ENCODE measurements around the gene MROH8. TPM values are rescaled to one million over a fixed set of nuclear protein-coding genes. Genes with fewer than 3 reads are reported as not detected.

Gene MROH8
- total and polyA plus RNA-seq, 2 experiments from 2014 or later: 0.63 to 0.68 TPM

DNA sequence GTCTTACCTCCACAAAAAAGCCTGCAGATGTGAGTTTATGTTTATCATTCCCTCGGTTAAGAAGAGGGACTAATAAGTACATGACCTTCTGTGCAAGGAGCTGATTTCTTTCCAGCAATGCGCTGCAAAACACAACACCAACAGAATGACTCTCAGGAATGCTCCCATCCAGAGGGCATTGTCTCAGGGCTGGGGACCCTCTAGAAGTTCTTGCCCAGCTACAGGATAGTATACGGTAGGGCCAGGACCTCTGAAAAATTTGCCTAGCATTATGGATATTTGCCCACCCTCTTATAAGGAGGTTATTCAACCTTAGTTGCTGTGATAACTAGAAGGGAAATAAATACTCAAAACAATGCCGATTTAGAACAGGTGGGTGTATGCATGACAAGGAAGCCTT is 58.9 kb downstream of the MROH8 start (continued):
- TF ChIP-seq, protein P1, sequence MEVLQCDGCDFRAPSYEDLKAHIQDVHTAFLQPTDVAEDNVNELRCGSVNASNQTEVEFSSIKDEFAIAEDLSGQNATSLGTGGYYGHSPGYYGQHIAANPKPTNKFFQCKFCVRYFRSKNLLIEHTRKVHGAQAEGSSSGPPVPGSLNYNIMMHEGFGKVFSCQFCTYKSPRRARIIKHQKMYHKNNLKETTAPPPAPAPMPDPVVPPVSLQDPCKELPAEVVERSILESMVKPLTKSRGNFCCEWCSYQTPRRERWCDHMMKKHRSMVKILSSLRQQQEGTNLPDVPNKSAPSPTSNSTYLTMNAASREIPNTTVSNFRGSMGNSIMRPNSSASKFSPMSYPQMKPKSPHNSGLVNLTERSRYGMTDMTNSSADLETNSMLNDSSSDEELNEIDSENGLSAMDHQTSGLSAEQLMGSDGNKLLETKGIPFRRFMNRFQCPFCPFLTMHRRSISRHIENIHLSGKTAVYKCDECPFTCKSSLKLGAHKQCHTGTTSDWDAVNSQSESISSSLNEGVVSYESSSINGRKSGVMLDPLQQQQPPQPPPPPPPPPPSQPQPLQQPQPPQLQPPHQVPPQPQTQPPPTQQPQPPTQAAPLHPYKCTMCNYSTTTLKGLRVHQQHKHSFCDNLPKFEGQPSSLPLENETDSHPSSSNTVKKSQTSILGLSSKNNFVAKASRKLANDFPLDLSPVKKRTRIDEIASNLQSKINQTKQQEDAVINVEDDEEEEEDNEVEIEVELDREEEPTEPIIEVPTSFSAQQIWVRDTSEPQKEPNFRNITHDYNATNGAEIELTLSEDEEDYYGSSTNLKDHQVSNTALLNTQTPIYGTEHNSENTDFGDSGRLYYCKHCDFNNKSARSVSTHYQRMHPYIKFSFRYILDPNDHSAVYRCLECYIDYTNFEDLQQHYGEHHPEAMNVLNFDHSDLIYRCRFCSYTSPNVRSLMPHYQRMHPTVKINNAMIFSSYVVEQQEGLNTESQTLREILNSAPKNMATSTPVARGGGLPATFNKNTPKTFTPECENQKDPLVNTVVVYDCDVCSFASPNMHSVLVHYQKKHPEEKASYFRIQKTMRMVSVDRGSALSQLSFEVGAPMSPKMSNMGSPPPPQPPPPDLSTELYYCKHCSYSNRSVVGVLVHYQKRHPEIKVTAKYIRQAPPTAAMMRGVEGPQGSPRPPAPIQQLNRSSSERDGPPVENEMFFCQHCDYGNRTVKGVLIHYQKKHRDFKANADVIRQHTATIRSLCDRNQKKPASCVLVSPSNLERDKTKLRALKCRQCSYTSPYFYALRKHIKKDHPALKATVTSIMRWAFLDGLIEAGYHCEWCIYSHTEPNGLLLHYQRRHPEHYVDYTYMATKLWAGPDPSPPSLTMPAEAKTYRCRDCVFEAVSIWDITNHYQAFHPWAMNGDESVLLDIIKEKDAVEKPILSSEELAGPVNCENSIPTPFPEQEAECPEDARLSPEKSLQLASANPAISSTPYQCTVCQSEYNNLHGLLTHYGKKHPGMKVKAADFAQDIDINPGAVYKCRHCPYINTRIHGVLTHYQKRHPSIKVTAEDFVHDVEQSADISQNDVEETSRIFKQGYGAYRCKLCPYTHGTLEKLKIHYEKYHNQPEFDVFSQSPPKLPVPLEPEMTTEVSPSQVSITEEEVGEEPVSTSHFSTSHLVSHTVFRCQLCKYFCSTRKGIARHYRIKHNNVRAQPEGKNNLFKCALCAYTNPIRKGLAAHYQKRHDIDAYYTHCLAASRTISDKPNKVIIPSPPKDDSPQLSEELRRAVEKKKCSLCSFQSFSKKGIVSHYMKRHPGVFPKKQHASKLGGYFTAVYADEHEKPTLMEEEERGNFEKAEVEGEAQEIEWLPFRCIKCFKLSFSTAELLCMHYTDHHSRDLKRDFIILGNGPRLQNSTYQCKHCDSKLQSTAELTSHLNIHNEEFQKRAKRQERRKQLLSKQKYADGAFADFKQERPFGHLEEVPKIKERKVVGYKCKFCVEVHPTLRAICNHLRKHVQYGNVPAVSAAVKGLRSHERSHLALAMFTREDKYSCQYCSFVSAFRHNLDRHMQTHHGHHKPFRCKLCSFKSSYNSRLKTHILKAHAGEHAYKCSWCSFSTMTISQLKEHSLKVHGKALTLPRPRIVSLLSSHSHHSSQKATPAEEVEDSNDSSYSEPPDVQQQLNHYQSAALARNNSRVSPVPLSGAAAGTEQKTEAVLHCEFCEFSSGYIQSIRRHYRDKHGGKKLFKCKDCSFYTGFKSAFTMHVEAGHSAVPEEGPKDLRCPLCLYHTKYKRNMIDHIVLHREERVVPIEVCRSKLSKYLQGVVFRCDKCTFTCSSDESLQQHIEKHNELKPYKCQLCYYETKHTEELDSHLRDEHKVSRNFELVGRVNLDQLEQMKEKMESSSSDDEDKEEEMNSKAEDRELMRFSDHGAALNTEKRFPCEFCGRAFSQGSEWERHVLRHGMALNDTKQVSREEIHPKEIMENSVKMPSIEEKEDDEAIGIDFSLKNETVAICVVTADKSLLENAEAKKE (CRISPR knock-in tag; IDR thresholded peaks at IDR 0.05): no peak
- TF ChIP-seq NANOG (IDR thresholded peaks at IDR 0.05; ENCODE audit: borderline replicate concordance) (no peak), ZNF331 (CRISPR knock-in tag; IDR thresholded peaks at IDR 0.05; ENCODE audit: low read depth) (no peak), POLR2AphosphoS5 (IDR thresholded peaks at IDR 0.05; ENCODE audit: low read depth) (no peak), EZH2 (IDR thresholded peaks at IDR 0.05; ENCODE audit: low read depth, unreplicated experiment) (no peak)
- TF ChIP-seq, protein P2, sequence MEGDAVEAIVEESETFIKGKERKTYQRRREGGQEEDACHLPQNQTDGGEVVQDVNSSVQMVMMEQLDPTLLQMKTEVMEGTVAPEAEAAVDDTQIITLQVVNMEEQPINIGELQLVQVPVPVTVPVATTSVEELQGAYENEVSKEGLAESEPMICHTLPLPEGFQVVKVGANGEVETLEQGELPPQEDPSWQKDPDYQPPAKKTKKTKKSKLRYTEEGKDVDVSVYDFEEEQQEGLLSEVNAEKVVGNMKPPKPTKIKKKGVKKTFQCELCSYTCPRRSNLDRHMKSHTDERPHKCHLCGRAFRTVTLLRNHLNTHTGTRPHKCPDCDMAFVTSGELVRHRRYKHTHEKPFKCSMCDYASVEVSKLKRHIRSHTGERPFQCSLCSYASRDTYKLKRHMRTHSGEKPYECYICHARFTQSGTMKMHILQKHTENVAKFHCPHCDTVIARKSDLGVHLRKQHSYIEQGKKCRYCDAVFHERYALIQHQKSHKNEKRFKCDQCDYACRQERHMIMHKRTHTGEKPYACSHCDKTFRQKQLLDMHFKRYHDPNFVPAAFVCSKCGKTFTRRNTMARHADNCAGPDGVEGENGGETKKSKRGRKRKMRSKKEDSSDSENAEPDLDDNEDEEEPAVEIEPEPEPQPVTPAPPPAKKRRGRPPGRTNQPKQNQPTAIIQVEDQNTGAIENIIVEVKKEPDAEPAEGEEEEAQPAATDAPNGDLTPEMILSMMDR (conservative IDR thresholded peaks at IDR 0.05; ENCODE audit: low read depth in 2 of 2): no peak
- TF ChIP-seq, protein P3, sequence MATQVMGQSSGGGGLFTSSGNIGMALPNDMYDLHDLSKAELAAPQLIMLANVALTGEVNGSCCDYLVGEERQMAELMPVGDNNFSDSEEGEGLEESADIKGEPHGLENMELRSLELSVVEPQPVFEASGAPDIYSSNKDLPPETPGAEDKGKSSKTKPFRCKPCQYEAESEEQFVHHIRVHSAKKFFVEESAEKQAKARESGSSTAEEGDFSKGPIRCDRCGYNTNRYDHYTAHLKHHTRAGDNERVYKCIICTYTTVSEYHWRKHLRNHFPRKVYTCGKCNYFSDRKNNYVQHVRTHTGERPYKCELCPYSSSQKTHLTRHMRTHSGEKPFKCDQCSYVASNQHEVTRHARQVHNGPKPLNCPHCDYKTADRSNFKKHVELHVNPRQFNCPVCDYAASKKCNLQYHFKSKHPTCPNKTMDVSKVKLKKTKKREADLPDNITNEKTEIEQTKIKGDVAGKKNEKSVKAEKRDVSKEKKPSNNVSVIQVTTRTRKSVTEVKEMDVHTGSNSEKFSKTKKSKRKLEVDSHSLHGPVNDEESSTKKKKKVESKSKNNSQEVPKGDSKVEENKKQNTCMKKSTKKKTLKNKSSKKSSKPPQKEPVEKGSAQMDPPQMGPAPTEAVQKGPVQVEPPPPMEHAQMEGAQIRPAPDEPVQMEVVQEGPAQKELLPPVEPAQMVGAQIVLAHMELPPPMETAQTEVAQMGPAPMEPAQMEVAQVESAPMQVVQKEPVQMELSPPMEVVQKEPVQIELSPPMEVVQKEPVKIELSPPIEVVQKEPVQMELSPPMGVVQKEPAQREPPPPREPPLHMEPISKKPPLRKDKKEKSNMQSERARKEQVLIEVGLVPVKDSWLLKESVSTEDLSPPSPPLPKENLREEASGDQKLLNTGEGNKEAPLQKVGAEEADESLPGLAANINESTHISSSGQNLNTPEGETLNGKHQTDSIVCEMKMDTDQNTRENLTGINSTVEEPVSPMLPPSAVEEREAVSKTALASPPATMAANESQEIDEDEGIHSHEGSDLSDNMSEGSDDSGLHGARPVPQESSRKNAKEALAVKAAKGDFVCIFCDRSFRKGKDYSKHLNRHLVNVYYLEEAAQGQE (IDR thresholded peaks at IDR 0.05; ENCODE audit: unreplicated experiment): no peak
